DND-41 (cell line): Measurements from ENCODE around the gene PAPSS2.

Experiments used
- ATAC-seq: fragments of 200-7000 bp; cut with Tn5 transposase; 3 replicates; pipeline ENCODE4 v1.9.1; 2021; ENCODE audit warnings: low read depth; ENCODE audit not compliant: insufficient read depth
- DNase-seq: peaks from one replicate; pipeline ENCODE4 v3.0.0-alpha.2; 2020
- H2AFZ ChIP-seq: 2 replicates; pipeline ENCODE4 v1.6.0; 2012; ENCODE audit warnings: low read depth, low read length
- H3K27ac ChIP-seq: 2 replicates; pipeline ENCODE4 v1.5.1; 2012; ENCODE audit warnings: low read length, inconsistent platforms
- H3K27me3 ChIP-seq: fragments of 200-600 bp; sonication (generic); 2 replicates; pipeline ENCODE4 v1.6.0; 2012; ENCODE audit warnings: low read length, mild to moderate bottlenecking, inconsistent platforms; ENCODE audit not compliant: insufficient read depth, poor library complexity
- H3K36me3 ChIP-seq: 2 replicates; pipeline ENCODE4 v1.5.1; 2012; ENCODE audit warnings: low read length, inconsistent platforms; ENCODE audit not compliant: insufficient read depth
- H3K4me1 ChIP-seq: 2 replicates; pipeline ENCODE4 v1.5.1; 2012; ENCODE audit warnings: mild to moderate bottlenecking, low read length; ENCODE audit not compliant: insufficient read depth
- H3K4me2 ChIP-seq: 2 replicates; pipeline ENCODE4 v1.6.0; 2012; ENCODE audit warnings: mild to moderate bottlenecking, moderate library complexity, low read length, inconsistent platforms; ENCODE audit not compliant: insufficient read depth
- H3K4me3 ChIP-seq, 2 experiments: fragments of 200-600 bp in 1 of 2; shearing (Covaris generic) in 1 of 2; 2 replicates each; pipeline ENCODE4 v1.5.1; 2012 to 2016; ENCODE audit warnings: inconsistent platforms in 2 of 2, low read length in 2 of 2, mild to moderate bottlenecking in 2 of 2, low read depth in 1 of 2, moderate library complexity in 1 of 2
- H3K79me2 ChIP-seq: 2 replicates; pipeline ENCODE4 v1.6.0; 2012; ENCODE audit warnings: low read length, inconsistent platforms; ENCODE audit not compliant: insufficient read depth
- H3K9ac ChIP-seq: 2 replicates; pipeline ENCODE4 v1.6.0; 2012; ENCODE audit warnings: low read depth, mild to moderate bottlenecking, inconsistent platforms, low read length, moderate library complexity
- H3K9me3 ChIP-seq: 2 replicates; pipeline ENCODE4 v1.5.1; 2012; ENCODE audit warnings: low read length, moderate library complexity, mild to moderate bottlenecking, inconsistent platforms; ENCODE audit not compliant: insufficient read depth, severe bottlenecking
- H4K20me1 ChIP-seq: 2 replicates; pipeline ENCODE4 v1.6.0; 2012; ENCODE audit warnings: low read length; ENCODE audit not compliant: insufficient read depth
- CTCF ChIP-seq: IDR thresholded peaks from 2 replicates; pipeline ENCODE4 v1.5.1; 2012; ENCODE audit warnings: borderline replicate concordance, low read length, moderate library complexity, mild to moderate bottlenecking; ENCODE audit not compliant: poor library complexity, severe bottlenecking; ENCODE audit errors: extremely low read depth
- EZH2 ChIP-seq: IDR thresholded peaks from 3 replicates; pipeline ENCODE4 v1.6.1; 2012; ENCODE audit warnings: borderline replicate concordance, low read depth, mild to moderate bottlenecking, moderate library complexity, low read length, inconsistent platforms; ENCODE audit not compliant: severe bottlenecking

PAPSS2 gene

GRCh38 chr10:87753995-87754866 is 94.6 kb downstream of the PAPSS2 start:
- no peak overlapping the region for H2AFZ ChIP-seq
- no peak for ATAC-seq
- no peak overlapping the region for H3K27ac ChIP-seq
- no peaks in the 10 kb centered on the region for H3K9me3 ChIP-seq
- H3K4me3 ChIP-seq: no peak overlapping the region
- TF ChIP-seq EZH2: no peak
- TF ChIP-seq CTCF: no peak
- no peak overlapping the region for H3K4me2 ChIP-seq
- no peak overlapping the region for H3K9ac ChIP-seq
- H3K4me1 ChIP-seq: no peaks in the 10 kb centered on the region
- H3K27me3 ChIP-seq: no peaks in the 10 kb centered on the region
- no peaks in the 10 kb centered on the region for H4K20me1 ChIP-seq
- DNase-seq: no peak
- H3K36me3 ChIP-seq: peaks cover 65% of the 10 kb centered on the region
- no peaks in the 10 kb centered on the region for H3K79me2 ChIP-seq

- no peak overlapping the region for H3K27ac ChIP-seq
- peaks cover 80% of the 10 kb centered on the region for H3K36me3 ChIP-seq
- H3K79me2 ChIP-seq: no peaks in the 10 kb centered on the region
- H3K9me3 ChIP-seq: no peaks in the 10 kb centered on the region
- H3K27me3 ChIP-seq: no peaks in the 10 kb centered on the region
- no peak for TF ChIP-seq EZH2
- TF ChIP-seq CTCF: no peak
- no peak overlapping the region for H3K4me2 ChIP-seq
- H2AFZ ChIP-seq: no peak overlapping the region
- no peaks in the 10 kb centered on the region for H4K20me1 ChIP-seq
- no peak overlapping the region for H3K9ac ChIP-seq
- no peaks in the 10 kb centered on the region for H3K4me1 ChIP-seq
- DNase-seq (no peak), ATAC-seq (no peak)
- H3K4me3 ChIP-seq: no peak overlapping the region
Measured at GRCh38 chr10:87757685-87758084, 98.0 kb downstream of the PAPSS2 start.

GRCh38 chr10:87759551-87759950 is 99.9 kb downstream of the PAPSS2 start:
- Histone ChIP-seq H3K4me3 (no peak overlapping the region), H3K27me3 (no peaks in the 10 kb centered on the region), H3K4me1 (no peaks in the 10 kb centered on the region), H3K79me2 (no peaks in the 10 kb centered on the region), H3K9me3 (no peaks in the 10 kb centered on the region), H3K9ac (no peak overlapping the region), H3K4me2 (no peak overlapping the region), H3K27ac (no peak overlapping the region), H4K20me1 (no peaks in the 10 kb centered on the region), H3K36me3 (peaks cover 74% of the 10 kb centered on the region), H2AFZ (no peak overlapping the region)
- DNase-seq (no peak), ATAC-seq (no peak)
- TF ChIP-seq EZH2 (no peak), CTCF (no peak)
